ENCODE data around the gene UGT2B15.
"Not testable (repeated sequence)": the region's sequence is repeated elsewhere in the genome, so short reads cannot be mapped to it uniquely, and the experiment has no call there.

Gene UGT2B15

DNA sequence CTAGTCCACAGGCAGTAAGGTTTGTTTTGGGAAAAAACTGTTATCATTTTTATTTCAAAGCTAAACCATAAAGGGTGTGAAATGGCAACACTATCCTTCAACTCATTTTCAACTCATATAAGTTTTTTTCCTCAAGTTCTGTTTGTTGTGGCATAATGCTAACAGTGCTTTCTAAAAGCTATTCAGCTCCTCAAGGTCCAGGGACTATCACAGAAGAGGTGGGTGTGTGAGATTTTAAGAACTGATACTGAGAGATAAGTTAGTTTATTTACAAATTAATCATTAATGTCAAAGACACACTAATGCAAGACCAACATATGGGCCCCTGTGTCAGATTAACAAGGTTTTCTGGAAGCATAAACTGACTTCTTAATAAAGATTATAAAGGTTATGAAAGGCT lies 11.8 kb downstream of the UGT2B15 start:
- H3K27me3 ChIP-seq (ENCODE audit: insufficient read depth, poor library complexity, severe bottlenecking) = peaks cover 4% of the 10 kb centered on the region
- DNase-seq (ENCODE audit: low spot score) = no peak
- no peak overlapping the region for H3K27ac ChIP-seq (ENCODE audit: poor library complexity, severe bottlenecking)
- H3K36me3 ChIP-seq (ENCODE audit: low read depth) = no peaks in the 10 kb centered on the region
- TF ChIP-seq, protein P1, sequence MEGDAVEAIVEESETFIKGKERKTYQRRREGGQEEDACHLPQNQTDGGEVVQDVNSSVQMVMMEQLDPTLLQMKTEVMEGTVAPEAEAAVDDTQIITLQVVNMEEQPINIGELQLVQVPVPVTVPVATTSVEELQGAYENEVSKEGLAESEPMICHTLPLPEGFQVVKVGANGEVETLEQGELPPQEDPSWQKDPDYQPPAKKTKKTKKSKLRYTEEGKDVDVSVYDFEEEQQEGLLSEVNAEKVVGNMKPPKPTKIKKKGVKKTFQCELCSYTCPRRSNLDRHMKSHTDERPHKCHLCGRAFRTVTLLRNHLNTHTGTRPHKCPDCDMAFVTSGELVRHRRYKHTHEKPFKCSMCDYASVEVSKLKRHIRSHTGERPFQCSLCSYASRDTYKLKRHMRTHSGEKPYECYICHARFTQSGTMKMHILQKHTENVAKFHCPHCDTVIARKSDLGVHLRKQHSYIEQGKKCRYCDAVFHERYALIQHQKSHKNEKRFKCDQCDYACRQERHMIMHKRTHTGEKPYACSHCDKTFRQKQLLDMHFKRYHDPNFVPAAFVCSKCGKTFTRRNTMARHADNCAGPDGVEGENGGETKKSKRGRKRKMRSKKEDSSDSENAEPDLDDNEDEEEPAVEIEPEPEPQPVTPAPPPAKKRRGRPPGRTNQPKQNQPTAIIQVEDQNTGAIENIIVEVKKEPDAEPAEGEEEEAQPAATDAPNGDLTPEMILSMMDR (IDR thresholded peaks at IDR 0.05; ENCODE audit: poor library complexity, severe bottlenecking) = no peak
- no peaks in the 10 kb centered on the region for H3K9me3 ChIP-seq (ENCODE audit: severe bottlenecking)
- peaks cover 24% of the 10 kb centered on the region for H3K4me1 ChIP-seq (ENCODE audit: insufficient read depth, poor library complexity, severe bottlenecking)
- no peak for ATAC-seq (ENCODE audit: low read depth)
- no peak overlapping the region for H3K4me3 ChIP-seq (ENCODE audit: severe bottlenecking)

DNA sequence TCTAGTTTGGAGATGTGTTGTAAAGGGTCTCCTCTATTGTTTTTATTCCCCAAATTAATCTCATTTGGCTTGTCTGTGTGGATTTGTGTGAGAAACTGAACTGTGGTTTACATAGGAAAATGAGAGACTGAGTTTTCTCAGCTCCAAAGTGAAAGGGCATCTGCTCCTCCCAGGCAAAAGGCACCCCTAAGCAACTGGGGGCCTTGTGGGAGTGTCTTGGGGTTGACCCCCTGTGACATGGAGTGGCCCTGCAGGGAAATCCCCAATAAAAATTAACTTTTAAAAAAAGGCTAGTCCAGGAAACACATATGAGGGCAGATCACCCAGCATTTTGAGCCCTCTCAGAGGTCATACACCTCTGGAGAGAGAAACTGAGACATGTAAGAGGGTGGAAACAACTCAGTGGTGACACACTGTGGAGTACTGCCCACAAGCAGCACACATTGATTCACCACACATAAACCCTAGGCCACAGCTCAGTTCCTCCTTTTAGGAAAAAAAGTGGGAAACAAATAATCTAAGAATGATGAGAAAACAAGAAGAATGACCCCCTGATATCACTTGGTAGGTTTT lies 13.3 kb downstream of the UGT2B15 start:
- H3K4me3 ChIP-seq (ENCODE audit: severe bottlenecking); H3K36me3 ChIP-seq (ENCODE audit: low read depth); H3K9me3 ChIP-seq (ENCODE audit: severe bottlenecking); DNase-seq (ENCODE audit: low spot score); ATAC-seq (ENCODE audit: low read depth); H3K27me3 ChIP-seq (ENCODE audit: insufficient read depth, poor library complexity, severe bottlenecking): not testable (repeated sequence)
- Histone ChIP-seq H3K4me1 (ENCODE audit: insufficient read depth, poor library complexity, severe bottlenecking) (peaks cover 33% of the 10 kb centered on the region), H3K27ac (ENCODE audit: poor library complexity, severe bottlenecking) (peak overlapping the region; percentile 86)

DNA sequence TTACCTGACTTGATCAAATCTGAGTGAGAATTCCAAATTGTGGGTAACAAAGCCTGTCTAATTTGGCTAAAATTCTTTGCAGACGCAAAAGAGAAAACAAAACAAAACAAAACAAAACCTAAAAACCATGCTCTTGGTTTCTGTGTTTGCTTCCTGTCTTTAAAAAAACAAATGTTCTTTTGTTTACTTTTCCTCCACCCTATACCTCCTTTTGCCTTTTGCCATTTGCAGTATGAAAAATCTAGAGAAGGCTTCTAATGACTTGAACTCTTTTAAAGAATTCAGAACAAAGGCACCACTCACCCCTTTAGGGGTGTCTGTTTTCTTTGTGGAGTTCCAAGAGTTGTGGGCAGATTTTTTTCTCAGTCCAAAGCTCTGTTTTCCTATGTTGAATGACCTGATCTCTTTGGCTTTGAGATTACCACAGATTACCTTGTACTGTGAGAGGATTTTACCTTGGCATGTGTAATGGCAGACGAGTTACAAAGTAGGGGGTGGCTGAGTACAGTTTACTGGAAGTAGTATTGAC lies 13.9 kb downstream of the UGT2B15 start:
- not testable (repeated sequence) for H3K9me3 ChIP-seq (ENCODE audit: severe bottlenecking); H3K27me3 ChIP-seq (ENCODE audit: insufficient read depth, poor library complexity, severe bottlenecking); H3K4me3 ChIP-seq (ENCODE audit: severe bottlenecking); H3K36me3 ChIP-seq (ENCODE audit: low read depth); DNase-seq (ENCODE audit: low spot score); ATAC-seq (ENCODE audit: low read depth)
- peak overlapping the region; percentile 86 for H3K27ac ChIP-seq (ENCODE audit: poor library complexity, severe bottlenecking)
- peaks cover 34% of the 10 kb centered on the region for H3K4me1 ChIP-seq (ENCODE audit: insufficient read depth, poor library complexity, severe bottlenecking)

DNA sequence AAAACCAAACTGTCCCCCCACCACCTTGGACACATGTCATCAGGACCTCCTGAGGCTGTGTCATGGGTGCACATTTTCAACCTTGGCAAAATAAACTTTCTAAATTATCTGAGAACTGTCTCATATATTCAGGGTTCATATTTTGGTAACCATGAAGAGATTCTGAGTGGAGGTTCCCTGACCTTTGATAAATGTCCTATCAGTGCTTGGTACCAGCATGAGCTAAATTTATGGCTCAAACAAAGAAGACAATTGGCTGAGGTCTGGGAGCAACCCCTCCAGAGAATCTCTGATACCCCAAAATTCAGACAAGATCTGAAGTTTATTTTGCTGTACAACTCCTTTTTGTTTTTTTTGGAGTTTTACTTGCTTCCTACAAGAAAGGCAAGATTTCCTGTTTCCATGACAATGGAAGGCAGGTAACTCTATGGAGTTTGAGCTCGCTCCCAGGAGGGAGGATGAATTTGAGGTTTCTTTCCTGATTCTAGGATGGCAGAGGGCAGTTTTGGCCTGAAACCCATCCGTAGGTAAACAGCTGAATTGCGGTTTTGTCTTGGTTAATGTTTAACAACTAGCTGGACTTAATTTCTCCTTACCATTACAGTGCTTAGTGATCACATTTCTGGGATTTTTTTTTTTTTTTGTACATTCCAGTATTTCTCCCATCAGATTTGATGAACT lies 14.5 kb downstream of the UGT2B15 start:
- ATAC-seq (ENCODE audit: low read depth) (no peak), DNase-seq (ENCODE audit: low spot score) (no peak)
- Histone ChIP-seq H3K4me3 (ENCODE audit: severe bottlenecking) (no peak overlapping the region), H3K4me1 (ENCODE audit: insufficient read depth, poor library complexity, severe bottlenecking) (peaks cover 34% of the 10 kb centered on the region), H3K9me3 (ENCODE audit: severe bottlenecking) (no peaks in the 10 kb centered on the region), H3K27ac (ENCODE audit: poor library complexity, severe bottlenecking) (peak overlapping the region; percentile 86), H3K27me3 (ENCODE audit: insufficient read depth, poor library complexity, severe bottlenecking) (peaks cover 4% of the 10 kb centered on the region), H3K36me3 (ENCODE audit: low read depth) (no peaks in the 10 kb centered on the region)
- TF ChIP-seq, protein P1 (IDR thresholded peaks at IDR 0.05; ENCODE audit: poor library complexity, severe bottlenecking) = no peak

DNA sequence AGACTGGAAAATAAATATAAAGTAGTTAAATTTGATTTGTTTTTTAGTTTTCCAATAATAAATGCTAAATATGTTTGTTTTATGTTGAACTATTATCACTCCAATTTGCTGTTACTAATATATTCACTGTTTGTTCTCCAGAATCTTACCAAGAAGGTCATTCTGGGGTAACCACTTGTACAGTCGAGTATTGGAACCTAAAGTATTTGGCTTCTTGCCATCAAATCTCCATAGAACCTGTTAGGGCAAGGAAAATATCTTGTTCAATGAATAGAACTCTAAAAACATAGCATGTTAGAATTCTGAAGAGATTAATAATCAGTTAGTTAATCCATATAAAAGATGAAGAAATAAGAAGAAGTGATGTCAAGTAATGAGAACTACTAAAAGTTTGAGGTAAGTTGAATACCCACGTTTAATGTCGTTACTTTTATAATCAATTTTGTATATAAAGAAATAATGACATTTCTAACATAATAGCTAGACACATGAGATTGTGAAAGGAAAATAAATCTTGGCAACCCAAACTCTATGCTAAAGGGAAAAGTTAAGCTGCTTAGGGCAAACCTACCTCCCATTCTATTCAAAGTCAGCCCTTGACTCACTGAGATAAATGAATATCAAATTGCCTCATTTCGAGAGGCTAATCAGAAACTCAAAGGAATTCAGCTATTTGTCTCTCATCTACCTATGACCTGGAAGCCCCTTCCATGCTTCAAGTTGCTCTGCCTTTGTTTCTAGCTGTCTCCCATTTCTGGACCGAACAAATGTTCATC lies 15.3 kb downstream of the UGT2B15 start:
- DNase-seq (ENCODE audit: low spot score) (no peak), ATAC-seq (ENCODE audit: low read depth) (peak; percentile 92)
- Histone ChIP-seq H3K4me1 (ENCODE audit: insufficient read depth, poor library complexity, severe bottlenecking) (peaks cover 34% of the 10 kb centered on the region), H3K4me3 (ENCODE audit: severe bottlenecking) (no peak overlapping the region), H3K36me3 (ENCODE audit: low read depth) (no peaks in the 10 kb centered on the region), H3K9me3 (ENCODE audit: severe bottlenecking) (no peaks in the 10 kb centered on the region), H3K27ac (ENCODE audit: poor library complexity, severe bottlenecking) (peak overlapping the region; percentile 86), H3K27me3 (ENCODE audit: insufficient read depth, poor library complexity, severe bottlenecking) (peaks cover 4% of the 10 kb centered on the region)
- TF ChIP-seq, protein P1 (IDR thresholded peaks at IDR 0.05; ENCODE audit: poor library complexity, severe bottlenecking) = no peak
